DOHH2 (cell line): ENCODE data around the gene FBXO4.

Source experiments
- H3F3A ChIP-seq: fragments of 200-600 bp; sonication (generic), shearing (Covaris generic); 2 replicates; pipeline ENCODE4 v1.6.0; 2016; ENCODE audit warnings: antibody characterized with exemption, mild to moderate bottlenecking; ENCODE audit not compliant: control insufficient read depth, insufficient read depth
- H3K27ac ChIP-seq: fragments of 200-600 bp; sonication (generic); 2 replicates; pipeline ENCODE4 v1.5.1; 2014; ENCODE audit warnings: low read depth, mild to moderate bottlenecking, low read length, moderate library complexity
- H3K27me3 ChIP-seq: fragments of 200-600 bp; sonication (generic); 2 replicates; pipeline ENCODE4 v1.6.1; 2014; ENCODE audit warnings: mild to moderate bottlenecking, low read length, mixed read lengths; ENCODE audit not compliant: control insufficient read depth
- H3K36me3 ChIP-seq: fragments of 200-600 bp; sonication (generic); 2 replicates; pipeline ENCODE4 v1.6.1; 2014; ENCODE audit warnings: mild to moderate bottlenecking, low read length, moderate library complexity, mixed read lengths; ENCODE audit not compliant: control insufficient read depth
- H3K4me1 ChIP-seq: fragments of 200-600 bp; sonication (generic); 2 replicates; pipeline ENCODE4 v1.6.1; 2014; ENCODE audit warnings: mild to moderate bottlenecking, low read length, mixed read lengths; ENCODE audit not compliant: control insufficient read depth
- H3K4me2 ChIP-seq: fragments of 200-600 bp; sonication (generic); 2 replicates; pipeline ENCODE4 v1.6.0; 2014; ENCODE audit warnings: mild to moderate bottlenecking, low read length, moderate library complexity
- H3K4me3 ChIP-seq: fragments of 200-600 bp; sonication (generic); 2 replicates; pipeline ENCODE4 v1.5.1; 2014; ENCODE audit warnings: mild to moderate bottlenecking, low read length, mixed read lengths
- H3K79me2 ChIP-seq: fragments of 200-600 bp; sonication (generic); 2 replicates; pipeline ENCODE4 v1.6.1; 2014; ENCODE audit warnings: mild to moderate bottlenecking, low read length, mixed read lengths; ENCODE audit not compliant: control insufficient read depth
- H3K9me2 ChIP-seq: fragments of 200-600 bp; sonication (generic); replicated peaks from 2 replicates; pipeline ENCODE4 v1.6.1; 2014; ENCODE audit warnings: mild to moderate bottlenecking, low read length, mixed read lengths; ENCODE audit not compliant: control insufficient read depth
- H3K9me3 ChIP-seq: fragments of 200-600 bp; sonication (generic); 2 replicates; pipeline ENCODE4 v1.6.1; 2014; ENCODE audit warnings: antibody characterized with exemption, low read length, mixed read lengths; ENCODE audit not compliant: control insufficient read depth, insufficient read depth
- H4K20me1 ChIP-seq: fragments of 200-600 bp; sonication (generic); 2 replicates; pipeline ENCODE4 v1.6.0; 2014; ENCODE audit warnings: low read depth, mild to moderate bottlenecking, antibody characterized with exemption, low read length, moderate library complexity; ENCODE audit not compliant: control insufficient read depth, insufficient read depth
- CTCF ChIP-seq: fragments of 200-600 bp; sonication (generic); IDR thresholded peaks from one replicate; pipeline ENCODE4 v1.5.1; 2014; ENCODE audit warnings: antibody characterized with exemption, mild to moderate bottlenecking, low read depth, low read length; ENCODE audit not compliant: poor library complexity, severe bottlenecking
- EZH2phosphoT487 ChIP-seq: fragments of 200-600 bp; sonication (generic); IDR thresholded peaks from 2 replicates; pipeline ENCODE4 v1.6.1; 2017; ENCODE audit warnings: borderline replicate concordance, mild to moderate bottlenecking, antibody characterized with exemption, low read length, moderate library complexity, mixed read lengths

The FBXO4 gene

GRCh38 chr5:41896230-41896629 lies 28.9 kb upstream of the FBXO4 start:
- TF ChIP-seq EZH2phosphoT487 = no peak
- TF ChIP-seq CTCF = no peak
- peaks cover 16% of the 10 kb centered on the region for H3K27me3 ChIP-seq
- H3K4me3 ChIP-seq = no peak overlapping the region
- no peaks in the 10 kb centered on the region for H3K9me2 ChIP-seq
- no peaks in the 10 kb centered on the region for H3K79me2 ChIP-seq
- no peaks in the 10 kb centered on the region for H3K4me1 ChIP-seq
- H3F3A ChIP-seq = no peaks in the 10 kb centered on the region
- H4K20me1 ChIP-seq = no peaks in the 10 kb centered on the region
- no peak overlapping the region for H3K27ac ChIP-seq
- H3K9me3 ChIP-seq = no peaks in the 10 kb centered on the region
- no peaks in the 10 kb centered on the region for H3K36me3 ChIP-seq
- no peak overlapping the region for H3K4me2 ChIP-seq

- no peaks in the 10 kb centered on the region for H3K27me3 ChIP-seq
- TF ChIP-seq EZH2phosphoT487 (no peak), CTCF (no peak)
- no peaks in the 10 kb centered on the region for H3K9me3 ChIP-seq
- H3K4me1 ChIP-seq = peaks cover 29% of the 10 kb centered on the region
- no peaks in the 10 kb centered on the region for H3K9me2 ChIP-seq
- H4K20me1 ChIP-seq = no peaks in the 10 kb centered on the region
- peak overlapping the region; percentile 92 for H3K4me2 ChIP-seq
- H3K27ac ChIP-seq = peak overlapping the region; percentile 50
- peak overlapping the region; percentile 93 for H3K4me3 ChIP-seq
- peaks cover 37% of the 10 kb centered on the region for H3K79me2 ChIP-seq
- H3K36me3 ChIP-seq = peaks cover 32% of the 10 kb centered on the region
- 0 out of 2 replicates have a peak, but pooled peaks cover 2% of the 10 kb centered on the region for H3F3A ChIP-seq
These were observed 21.6 kb upstream of the FBXO4 start for GRCh38 chr5:41903382-41903891.

GRCh38 chr5:41903892-41904799 lies 20.9 kb upstream of the FBXO4 start, which contains the start of gene RIMOC1:
TSS of gene RIMOC1 (plus strand) at chr5:41904344. CDS start at chr5:41904368, 24 bp downstream.
- Histone ChIP-seq H3K9me2 (no peaks in the 10 kb centered on the region), H3K27me3 (no peaks in the 10 kb centered on the region), H3K9me3 (no peaks in the 10 kb centered on the region), H3F3A (0 out of 2 replicates have a peak, but pooled peaks cover 2% of the 10 kb centered on the region), H3K4me1 (peaks cover 29% of the 10 kb centered on the region), H3K4me2 (peak within 1 kb of the TSS; percentile 93), H3K4me3 (peak within 1 kb of the TSS; percentile 93), H3K36me3 (peaks cover 39% of the 10 kb centered on the region), H3K27ac (peak within 1 kb of the TSS; percentile 50), H4K20me1 (no peaks in the 10 kb centered on the region), H3K79me2 (peaks cover 37% of the 10 kb centered on the region)
- TF ChIP-seq EZH2phosphoT487 (no peak), CTCF (no peak)
